HG03097 (cell line): Measurements from ENCODE around the gene APOL5.
"Not testable (repeated sequence)": the region's sequence is repeated elsewhere in the genome, so short reads cannot be mapped to it uniquely, and the experiment has no call there.

Source experiments
- ATAC-seq: cut with Tn5 transposase; IDR thresholded peaks from one replicate; pipeline ENCODE4 v1.9.1; 2021; ENCODE audit not compliant: unreplicated experiment, low FRiP score

The APOL5 gene

DNA sequence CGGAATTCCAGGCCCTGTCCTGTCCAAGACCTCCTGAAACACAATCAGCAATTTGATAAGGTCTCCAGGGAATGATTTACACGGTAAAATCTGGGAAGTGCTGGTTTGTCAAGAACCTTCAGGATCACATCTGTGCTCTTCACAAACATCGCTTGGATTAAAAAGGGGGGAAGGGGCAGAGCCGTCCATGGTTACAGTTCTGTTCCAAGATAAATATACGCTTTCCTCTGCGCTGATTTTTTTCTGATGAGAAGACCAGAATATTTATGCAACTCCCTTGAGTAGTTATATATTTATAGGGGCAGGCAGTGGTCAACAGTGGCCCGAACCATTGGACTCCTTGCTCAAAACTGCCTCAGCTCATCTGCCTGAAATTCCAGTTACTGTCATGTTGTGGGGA lies 9.2 kb upstream of the APOL5 start:
- no peak for ATAC-seq

DNA sequence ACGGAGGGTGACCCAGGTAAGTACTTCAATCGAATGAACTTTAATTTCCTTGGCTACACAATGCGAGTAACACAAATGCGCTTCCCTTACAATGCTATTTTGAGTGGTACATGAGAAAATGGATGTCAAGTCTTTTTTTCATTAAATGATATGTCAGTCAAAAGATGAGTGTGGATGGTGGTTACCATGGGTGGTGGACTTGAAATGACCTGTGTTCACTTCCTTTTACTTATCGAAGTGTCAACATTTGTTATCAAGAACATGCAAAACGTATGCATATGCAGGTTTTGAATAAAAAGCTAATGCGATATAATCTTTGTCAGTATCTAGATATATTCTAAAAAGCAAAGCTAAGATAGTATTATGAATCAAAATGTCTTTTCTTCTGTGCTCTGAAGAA lies 8.8 kb upstream of the APOL5 start:
- no peak for ATAC-seq

DNA sequence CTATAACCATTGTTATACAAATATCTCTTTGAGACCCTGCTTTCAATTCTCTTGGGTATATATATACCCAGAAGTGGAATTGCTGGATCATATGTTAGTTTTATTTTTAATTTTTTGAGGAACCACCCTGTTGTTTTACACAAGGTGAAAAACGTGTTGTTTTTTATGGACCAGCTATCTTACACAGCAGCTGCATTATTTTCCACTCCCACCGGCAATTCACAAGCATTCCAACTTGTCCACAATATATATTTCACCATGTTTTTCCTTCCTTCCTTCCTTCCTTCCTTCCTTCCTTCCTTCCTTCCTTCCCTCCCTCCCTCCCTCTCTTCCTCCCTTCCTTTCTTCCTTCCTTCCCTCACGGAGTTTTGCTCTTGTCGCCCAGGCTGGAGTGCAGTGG lies 6.3 kb upstream of the APOL5 start:
- ATAC-seq: no peak

DNA sequence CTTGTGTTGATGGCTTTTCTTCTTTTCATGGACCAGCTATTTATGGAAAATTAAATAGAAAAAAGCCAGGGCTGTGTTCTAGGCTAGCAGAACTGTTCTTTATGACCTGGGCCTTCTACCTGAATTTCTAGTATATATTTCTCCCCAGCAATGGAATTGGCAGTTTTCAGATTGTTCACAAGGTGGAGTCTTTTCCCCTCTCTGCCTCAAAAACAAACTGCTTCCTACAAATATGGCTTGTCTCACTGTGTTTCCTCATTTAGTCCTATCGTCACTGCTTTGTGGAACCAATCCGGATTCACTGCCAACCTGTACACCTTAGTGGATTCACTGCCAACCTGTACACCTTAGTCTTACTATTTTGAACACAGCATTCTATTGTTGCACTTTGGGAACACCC lies 5.0 kb upstream of the APOL5 start:
- no peak for ATAC-seq

DNA sequence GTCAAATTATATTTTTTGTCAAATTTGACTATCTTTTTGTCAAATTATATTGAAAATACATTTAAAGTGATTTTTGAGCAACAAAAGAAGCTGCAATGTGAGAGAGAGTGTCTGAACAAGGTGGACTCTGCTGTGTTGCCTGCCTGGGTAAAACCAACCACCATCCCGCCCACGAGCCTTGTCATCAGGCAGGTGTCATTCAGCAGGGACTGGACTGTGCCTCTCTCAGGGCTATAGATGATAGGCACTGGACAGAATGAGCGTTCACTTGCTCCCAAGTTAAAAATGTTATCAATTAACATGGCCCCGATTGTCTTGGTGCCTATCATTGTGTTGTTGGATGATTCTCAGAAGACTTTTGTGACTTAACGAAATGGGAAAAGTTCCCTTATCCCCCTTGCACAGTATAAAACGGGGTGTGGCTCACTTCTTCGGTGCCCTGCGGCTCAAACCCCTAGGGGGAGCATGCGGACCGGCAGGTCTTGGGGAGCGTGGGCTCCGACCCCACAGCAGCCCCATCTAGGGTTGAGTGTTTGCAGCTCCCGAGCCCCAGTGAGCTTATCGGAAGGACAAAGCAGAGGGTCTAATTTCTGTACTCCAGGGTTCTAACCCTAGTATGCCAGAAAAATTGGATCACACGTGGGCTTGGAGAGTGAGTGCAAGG lies 1.7 kb downstream of the APOL5 start:
- ATAC-seq: no peak

DNA sequence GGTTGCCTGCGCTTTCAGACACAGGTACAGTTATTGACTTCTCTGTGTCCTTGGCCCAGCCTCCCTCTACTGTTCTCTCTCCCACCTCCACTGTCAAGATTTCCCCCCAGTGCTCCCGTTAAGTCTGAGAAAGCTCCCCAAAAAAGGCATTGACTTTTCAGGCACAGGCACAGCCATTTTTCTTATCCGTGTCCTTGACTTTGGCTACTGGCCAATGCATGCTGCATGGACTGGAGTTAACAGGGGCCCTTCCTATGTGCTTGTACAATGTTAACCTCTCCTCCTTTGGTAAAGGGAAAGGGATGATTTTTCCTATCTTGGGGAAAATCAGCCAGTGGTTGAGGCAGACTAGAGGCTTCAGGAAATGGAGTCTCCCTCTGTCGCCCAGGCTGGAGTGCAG lies 4.3 kb downstream of the APOL5 start:
- ATAC-seq: no peak

DNA sequence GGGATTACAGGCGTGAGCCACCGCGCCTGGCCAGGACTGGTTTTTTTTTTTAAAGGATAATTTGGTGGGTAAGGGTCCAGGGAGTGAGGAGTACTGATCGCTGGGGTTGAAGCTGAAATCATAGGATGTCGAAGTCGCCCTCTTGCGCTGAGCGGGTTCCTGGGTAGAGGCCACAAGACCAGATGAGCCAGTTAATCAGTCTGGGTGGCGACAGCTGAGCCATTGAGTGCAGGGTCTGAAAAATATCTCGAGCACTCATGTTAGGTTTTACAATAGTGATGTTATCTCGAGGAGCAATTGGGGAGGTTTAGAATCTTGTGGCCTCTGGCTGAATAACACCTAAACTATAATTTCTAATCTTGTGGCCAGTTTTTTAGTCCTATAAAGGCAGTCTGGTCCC lies 7.8 kb downstream of the APOL5 start:
- no peak for ATAC-seq

DNA sequence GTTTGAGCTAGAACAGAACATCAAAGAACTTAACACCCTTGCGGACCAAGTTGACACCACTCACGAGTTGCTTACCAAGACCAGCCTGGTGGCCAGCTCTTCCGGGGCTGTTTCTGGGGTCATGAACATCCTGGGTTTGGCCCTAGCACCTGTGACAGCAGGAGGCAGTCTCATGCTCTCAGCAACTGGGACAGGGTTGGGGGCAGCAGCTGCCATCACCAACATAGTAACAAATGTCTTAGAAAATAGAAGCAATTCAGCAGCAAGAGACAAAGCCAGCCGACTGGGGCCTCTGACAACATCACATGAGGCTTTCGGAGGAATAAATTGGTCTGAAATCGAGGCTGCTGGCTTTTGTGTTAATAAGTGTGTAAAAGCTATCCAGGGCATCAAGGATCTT lies 8.7 kb downstream of the APOL5 start:
- ATAC-seq: no peak

DNA sequence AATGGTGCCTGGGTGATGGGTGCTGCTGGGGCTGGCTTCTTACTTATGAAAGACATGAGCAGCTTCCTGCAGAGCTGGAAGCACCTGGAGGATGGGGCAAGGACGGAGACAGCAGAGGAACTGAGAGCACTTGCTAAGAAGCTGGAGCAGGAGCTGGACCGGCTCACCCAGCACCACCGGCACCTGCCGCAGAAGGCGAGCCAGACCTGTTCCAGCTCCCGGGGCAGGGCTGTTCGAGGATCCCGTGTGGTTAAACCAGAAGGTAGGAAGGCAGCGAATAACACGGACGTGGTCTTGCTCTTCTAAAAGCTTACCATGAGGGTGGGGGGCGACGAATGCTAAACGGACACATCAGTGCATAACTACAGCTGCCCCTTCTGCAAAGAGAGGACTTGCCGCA lies 9.3 kb downstream of the APOL5 start:
- ATAC-seq: no peak

DNA sequence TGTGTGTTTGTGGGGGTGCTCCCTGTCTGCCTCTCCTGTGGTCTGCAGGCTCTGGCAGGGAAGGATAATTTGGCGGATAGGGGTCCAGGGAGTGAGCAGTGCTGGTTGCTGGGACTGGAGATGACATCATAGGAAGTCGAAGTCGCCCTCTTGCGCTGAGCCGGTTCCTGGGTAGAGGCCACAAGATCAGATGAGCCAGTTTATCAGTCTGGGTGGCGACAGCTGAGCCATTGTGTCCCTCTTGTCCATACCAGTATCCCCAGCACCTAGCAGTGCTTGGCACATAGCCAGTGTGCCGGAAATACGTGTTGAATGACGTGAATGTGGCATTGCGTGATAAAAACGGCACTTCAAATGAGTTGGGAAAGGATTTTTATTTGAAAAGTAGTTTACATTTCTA lies 9.8 kb downstream of the APOL5 start:
- ATAC-seq: no peak

DNA sequence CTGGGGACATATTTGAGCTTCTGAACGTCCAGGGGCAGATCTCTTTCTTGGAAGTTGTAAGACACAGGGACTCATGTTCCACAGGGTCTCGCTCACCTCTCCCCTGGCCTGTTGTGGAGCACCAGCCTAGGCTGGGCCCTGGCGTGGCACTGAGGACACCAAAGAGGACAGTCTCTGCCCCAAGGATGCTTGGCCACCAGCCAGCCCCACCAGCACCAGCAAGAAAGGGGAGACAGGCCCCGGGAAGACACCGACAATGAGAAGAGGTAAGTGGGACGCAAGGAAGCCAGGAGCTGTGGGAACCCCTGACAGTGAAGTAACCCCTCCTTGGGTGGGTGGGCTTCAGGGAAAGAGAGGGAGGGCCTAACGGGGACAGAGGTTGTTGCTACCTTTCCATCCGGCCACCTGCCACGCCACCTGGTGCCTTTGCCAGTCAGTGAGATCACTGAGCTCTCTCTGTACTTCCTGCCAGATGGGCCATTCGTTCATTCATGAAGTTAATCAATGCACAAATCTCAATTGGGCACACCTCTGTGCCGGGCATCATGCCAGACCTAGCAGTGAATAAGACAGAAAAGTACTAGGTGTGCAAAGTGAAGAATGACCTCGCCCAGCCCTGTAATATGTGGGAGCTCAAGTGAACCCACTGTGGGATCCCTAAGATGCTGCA lies 11.1 kb downstream of the APOL5 start:
- ATAC-seq: no peak

DNA sequence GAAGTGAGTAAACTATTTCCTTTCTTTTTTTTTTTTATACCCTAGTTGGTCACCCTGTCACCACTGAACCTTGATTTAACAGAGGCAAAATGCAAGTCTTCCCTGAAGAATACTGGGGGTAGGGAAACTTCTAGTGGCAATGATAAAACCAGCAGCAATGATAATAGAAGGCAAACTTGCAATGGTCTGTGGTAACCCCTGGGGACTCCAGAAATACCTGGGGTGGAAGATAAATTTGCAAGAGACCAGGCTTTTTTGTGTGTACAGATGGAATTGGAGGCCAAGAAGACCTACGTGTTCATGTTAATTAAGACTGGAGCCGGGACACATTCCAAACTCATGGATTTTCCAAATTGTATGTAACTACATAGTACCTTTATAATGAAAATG lies 11.6 kb downstream of the APOL5 start:
- ATAC-seq: no peak

DNA sequence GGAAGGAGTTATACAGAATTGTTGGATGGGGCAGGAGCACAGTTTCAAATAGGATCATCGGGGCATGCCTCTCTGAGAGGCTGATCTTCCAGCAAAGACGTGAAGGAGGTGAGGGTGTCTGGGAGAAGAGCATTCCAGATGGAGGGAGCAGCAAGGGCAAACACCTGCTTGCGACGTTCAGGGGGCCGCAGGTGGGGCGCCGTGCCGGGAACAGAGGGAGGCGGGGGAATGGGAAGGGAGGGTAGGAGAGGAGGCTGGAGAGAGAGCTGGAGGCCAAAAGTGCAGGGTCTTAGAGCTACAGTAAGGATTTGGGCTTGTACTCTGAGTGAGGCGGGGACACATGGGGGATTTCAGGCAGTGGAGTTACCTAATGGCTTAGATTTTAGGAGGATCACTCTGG lies 13.6 kb downstream of the APOL5 start:
- no peak for ATAC-seq

DNA sequence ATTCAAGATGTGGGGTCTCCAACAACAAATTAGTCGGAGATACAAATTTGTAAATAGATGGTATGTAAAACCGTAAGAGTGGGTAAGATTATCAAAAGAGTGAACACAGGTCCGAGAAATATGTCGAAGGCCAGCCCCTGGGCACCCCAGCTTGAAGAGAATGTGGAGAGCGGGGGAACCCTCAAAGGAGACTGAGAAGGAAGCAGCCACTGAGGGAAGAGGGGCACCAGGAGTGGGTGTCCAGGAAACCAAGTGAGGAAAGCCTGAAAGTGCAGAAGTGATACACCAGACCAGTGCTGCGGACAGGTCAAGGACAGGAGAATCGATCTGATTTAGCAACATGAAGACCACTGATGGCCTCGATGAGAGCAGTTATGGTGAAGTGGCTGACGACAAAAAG lies 14.4 kb downstream of the APOL5 start:
- ATAC-seq: no peak

DNA sequence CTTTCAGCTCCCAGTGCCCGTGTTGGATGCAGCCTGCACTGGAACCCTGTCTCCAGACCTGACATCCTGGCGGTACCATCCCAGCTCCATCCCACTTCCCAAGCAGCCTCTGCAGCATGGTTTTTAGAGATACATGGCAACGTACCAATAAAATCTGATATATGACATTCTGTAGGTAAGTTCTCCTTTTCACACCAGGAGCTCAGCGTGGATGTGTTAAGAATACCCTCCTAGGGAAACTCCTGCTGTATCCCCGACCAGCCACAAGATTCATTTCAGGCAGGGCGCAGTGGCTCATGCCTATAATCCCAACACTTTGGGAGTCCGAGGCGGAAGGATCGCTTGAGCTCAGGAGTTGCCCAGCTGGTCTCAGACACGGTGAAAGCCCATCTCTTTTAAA lies 15.4 kb downstream of the APOL5 start:
- ATAC-seq: no peak

DNA sequence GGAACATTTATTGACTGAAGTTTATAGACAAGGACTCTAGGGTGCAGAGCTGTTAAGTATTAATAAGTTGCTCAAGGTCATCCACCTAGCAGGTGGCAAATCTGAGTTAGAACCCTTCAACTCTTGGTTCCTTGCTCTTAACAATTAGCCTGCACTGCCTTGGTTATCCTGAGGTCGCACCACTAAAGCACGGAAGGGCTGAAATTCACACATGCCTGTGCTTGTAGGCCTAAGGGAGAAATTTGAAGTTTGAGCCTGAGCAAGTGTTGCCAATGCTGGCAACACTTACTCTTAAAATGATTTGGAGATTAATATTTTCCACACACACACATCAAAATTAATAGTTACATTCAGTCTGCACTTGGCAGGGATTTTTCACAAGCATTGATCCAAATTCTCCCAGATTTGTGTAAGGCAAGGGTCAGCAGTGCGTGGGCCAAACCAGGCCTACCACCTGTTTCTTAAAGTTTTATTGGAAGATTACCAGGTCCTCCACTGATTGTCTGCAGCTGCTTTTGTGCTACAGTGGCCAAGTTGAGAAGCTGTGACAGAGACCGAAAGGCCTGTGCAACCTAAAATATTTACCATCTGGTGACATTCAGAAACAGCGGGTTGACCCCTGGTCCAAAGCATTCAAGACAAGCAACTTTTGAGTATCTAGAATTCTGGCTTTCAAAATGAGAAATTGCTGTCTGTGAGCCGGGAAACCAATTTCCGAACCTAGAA lies 16.3 kb downstream of the APOL5 start:
- no peak for ATAC-seq

DNA sequence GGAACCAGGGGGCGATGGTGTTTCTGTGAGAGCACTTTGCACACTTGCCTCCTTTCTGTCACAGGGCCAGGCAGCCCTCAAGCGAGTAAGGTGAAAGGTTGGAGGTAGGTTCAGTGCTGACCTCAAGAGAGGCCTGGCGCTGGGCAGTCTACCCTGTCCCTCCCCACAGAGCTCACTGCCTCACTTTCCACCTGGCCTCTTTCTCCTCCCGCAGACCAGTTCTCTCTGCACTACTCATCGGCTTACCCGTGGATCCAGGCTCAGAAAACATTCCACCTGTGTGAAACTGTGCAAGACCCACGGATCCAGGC lies 16.8 kb downstream of the APOL5 start:
- no peak for ATAC-seq

DNA sequence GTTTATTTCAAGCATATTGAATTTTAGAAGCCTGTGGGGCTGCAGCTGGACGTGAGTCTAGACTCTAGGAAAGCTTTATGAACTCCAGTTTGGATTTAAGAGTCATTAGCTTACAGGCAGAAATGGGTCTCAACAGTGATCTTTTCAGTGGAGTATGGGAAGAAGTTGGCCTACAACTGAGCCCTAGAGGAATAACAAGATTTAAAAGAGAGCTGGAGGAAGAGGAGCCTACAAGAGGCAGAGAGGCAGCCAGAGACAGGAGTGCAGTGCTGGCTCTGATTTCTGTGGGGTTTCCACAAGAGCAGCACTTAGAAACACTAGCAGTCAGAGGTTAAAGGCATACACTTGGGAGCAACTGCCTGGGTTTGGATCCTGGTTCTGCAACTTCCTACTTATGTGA lies 17.9 kb downstream of the APOL5 start:
- no peak for ATAC-seq

DNA sequence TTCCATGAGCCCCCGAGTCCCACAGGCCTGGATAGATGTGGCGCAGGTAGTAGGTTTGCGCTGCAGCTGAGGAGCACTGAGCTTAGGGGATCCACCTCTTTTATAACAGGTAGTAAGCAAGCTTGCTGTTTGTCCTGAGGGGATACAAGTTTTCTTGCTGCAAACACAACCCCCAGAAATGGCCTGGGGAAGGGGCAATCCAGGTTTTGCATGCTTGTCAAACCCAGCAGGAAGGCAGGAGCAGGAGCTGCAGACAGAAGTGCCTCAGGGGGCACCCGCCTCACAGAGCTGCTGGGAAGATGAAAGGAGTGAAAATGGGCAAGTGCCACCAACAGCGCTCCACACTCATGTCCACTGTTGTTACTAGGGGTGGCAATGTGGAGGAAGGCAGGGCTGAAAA lies 18.5 kb downstream of the APOL5 start:
- no peak for ATAC-seq

DNA sequence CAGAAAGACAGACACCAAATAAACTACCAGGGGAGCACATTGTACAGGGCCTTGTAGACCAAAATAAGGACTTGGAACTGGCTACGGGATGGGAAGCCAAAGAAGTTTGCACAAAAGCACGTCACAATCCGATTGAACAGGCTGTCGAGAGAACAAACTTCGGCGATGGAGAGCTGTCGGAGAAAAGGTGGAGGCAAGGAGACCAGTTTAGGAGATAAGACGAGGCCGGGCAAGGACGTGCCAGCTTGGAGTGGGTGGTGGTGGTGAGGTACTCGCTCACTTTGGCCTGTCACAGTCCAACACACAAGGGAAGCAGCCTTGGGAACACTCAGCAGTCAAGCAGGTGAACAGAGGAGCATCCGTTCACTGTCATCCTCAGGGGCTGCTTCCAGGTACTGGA lies 19.0 kb downstream of the APOL5 start:
- no peak for ATAC-seq

DNA sequence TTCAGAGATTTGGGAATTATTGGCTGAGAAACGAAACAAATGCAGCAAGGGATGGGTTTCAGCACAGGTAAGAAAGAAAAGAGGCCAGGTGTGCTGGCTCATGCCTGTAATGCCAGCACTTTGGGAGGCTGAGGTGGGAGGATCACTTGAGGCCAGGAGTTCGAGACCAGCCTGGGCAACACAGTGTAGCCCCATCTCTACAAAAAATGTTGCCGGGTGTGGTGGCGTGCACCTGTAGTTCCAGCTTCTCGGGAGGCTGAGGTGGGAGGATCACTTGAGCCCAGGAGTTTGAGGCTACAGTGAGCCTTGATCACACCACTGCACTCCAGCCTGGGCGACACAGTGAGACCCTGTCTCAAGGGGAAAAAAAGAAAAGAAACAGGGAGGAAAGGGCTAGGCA lies 20.2 kb downstream of the APOL5 start:
- not testable (repeated sequence) for ATAC-seq
